GM18873 (cell line): ENCODE results near the gene PIK3C2A.

ENCODE experiments used
- ATAC-seq: cut with Tn5 transposase; IDR thresholded peaks from one replicate; pipeline ENCODE4 v1.9.1; 2021; ENCODE audit warnings: mild to moderate bottlenecking, moderate library complexity, moderate number of reproducible peaks; ENCODE audit not compliant: unreplicated experiment, low FRiP score

PIK3C2A gene

DNA sequence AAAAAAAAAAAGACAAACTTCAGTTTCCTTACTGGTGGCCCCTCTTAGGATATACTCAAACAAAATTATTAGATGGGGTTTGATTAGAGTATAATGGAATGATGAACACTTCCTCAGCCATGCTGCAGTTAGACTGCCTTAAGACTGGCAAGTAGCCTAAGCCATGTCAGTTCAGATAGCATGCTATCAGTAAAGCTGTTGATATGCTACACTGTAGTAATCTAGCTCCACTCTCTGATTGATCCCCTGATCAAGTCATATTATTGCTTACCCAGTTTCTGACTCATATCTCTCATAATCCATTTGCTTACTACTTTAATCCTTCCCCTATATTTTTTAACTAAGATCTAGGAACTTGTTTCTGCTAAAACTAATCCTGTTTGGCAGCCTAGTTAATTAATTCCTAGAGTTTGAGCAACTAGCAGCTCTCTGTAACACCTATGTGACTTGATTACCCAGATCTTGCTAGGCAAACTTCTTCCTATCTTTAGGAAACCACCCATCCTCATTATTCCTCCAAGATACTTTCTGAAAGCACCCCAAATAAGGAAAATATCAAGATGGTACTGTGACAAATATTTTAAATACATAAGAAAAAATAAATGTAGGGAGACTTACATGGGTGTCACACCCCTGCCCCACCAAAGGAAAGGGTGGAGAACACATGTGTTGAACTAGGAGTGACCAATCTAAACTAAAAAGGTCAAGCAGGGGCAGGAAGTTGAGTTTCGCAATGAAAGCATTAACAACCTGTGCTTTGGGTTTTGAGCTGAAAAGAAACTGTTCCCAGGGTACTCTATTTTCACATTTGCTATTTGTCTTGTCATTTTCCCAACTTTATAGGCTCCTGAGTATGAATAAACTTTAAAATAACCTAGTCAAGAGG lies 43.2 kb downstream of the PIK3C2A start:
- ATAC-seq, result no peak

DNA sequence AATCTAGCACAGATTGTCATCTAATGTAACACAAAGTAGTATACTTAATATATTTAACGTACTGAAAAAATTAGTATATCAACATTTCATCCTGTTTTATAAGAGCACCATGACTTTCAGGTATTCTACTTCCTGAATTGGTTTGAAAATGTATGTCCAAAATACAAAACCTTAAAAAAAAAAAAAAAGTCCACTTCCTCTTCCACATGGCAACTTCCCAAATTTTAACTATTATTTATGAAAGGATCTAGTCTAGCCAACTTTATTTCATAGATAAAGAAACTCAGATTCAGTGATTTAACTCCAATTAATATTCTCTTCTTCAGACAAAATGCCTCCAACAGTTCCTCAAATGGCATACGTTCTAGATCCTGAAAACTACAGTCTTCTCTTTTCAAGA lies 44.0 kb downstream of the PIK3C2A start:
- ATAC-seq, result no peak

DNA sequence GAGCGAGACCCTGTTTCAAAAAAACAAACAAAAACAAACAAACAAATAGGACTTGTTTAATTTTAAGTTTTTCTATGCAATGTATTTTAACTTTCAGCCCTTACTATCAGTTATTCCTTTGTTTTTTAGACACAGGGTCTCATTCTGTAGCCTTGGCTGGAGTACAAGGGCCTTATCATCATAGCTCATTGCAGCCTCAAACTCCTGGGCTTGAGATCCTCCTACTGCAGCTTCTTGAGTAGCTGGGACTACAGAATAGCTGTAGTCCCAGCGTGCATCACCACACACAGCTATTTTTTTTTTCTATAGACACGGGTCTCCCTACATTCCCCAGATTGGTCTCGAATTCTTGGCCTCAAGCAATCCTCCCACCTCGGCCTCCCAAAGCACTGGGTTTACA lies 44.5 kb downstream of the PIK3C2A start:
- no peak for ATAC-seq

DNA sequence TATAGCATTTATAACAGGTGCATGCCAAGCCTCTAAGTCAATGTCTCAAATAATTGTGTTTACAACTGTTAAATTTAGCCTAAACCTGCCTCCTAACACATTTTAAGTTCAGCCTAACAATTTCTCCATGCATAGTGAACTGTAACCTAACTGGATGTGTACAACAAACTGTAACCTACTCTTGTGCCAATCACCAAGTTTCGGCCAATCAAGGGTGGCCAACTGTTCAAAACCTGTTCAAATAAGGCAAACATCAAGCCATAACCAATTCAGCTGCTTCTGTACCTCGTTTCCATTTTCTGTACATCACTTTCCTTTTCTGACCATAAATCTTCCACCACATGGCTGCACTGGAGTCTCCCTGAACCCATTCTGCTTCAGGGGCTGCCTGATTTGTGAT lies 45.4 kb downstream of the PIK3C2A start:
- ATAC-seq, result no peak

DNA sequence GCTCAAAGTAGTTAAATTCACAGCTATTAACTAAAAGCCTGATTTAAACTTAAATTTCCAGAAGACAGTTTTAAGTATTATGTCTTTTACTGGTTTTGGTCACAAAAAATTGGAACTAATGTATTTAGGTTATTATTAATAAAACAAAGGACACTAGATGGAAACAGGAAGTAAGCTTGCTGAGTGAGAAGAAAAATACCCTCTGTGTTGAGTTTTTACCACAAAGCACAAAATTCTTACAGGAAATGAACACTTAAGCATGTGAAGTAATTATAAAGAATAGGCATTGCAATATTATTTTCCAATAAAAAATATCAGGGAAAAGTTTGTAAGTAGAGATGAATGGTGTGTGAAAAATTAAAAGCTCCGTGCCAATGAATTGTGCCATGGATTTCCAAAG lies 46.3 kb downstream of the PIK3C2A start:
- ATAC-seq, result no peak

DNA sequence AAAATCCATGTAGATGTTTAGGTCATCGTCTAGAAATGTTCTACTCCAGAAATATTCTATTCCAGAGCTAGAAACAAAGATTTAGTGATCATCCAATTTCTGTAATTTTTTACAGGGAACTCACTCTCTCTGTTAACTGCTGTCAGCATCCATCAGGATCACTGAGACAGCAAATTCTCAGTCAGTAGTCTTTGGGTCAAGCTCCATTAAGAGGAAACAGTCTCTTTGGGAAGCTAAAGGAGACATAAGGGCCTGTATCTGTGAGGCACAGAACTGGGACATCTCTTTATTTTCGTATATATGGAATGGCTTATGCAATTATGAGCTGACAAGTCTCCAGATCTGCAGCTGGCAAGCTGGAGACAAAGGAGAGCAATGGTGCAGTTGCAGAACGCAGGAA lies 48.3 kb downstream of the PIK3C2A start:
- no peak for ATAC-seq
